NAMALWA (cell line): ENCODE data around the gene ZNF45.
"Not testable (repeated sequence)": the region's sequence is repeated elsewhere in the genome, so short reads cannot be mapped to it uniquely, and the experiment has no call there.

Experiments used
- DNase-seq: peaks from one replicate; pipeline ENCODE4 v3.0.0-alpha.2; 2015; ENCODE audit warnings: low spot score

Gene ZNF45

DNA sequence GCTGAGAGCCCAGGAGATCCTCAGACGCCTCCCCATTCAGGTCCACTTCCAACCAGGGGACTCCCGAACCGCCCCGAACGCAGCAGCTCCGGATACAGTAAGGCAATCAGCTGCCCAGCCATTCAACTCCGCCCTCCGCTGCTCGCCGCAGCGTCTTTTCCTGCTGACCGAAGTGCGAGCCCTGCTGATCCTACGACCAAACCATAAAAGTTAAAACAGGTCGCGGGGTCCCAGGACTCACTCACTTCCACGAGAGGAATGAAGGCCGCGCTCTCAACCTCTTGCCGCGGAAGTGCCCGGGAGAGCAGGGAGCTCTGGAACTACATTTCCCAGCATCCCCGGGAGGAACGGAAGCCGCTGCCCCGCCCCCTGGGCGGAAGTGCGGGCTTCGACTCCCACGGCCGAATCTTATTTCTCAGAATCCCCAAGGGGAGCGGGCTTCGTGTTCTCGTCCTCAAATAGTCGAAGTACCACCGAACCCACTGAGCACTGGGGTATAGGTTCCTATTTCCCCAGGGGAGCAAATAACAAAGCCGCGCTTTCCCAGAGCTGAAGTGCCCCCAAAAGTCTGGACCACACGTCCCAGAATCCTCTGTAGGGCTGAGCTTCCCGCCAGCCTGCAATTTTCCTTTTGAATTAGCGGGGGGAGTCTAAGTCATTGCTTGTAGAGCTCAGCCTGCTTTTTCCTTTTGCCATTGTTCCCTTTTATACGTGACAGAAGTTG is at the start of gene ZNF45:
ZNF45 (minus strand) TSS at position 298 of the 724 bp plus-strand sequence. CDS start 13,097 bp downstream, outside the sequence.
- peak; percentile 93 for DNase-seq

DNA sequence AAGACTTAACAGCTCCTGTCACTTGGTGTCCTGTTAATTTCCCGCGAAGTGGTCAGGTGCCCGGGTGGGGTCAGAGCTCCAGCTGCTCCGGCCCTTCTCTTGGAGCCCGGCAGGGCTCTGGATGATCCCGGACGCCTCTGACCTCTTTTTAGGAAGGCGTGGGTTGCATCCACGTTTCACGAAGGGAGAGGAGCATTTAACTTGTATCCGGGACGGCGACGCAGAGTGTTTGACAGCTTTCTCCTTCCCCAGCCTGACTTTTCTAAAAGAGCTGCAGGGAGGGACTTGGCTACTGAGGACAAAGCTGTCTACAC is 49.6 kb upstream of the ZNF45 start:
- no peak for DNase-seq

DNA sequence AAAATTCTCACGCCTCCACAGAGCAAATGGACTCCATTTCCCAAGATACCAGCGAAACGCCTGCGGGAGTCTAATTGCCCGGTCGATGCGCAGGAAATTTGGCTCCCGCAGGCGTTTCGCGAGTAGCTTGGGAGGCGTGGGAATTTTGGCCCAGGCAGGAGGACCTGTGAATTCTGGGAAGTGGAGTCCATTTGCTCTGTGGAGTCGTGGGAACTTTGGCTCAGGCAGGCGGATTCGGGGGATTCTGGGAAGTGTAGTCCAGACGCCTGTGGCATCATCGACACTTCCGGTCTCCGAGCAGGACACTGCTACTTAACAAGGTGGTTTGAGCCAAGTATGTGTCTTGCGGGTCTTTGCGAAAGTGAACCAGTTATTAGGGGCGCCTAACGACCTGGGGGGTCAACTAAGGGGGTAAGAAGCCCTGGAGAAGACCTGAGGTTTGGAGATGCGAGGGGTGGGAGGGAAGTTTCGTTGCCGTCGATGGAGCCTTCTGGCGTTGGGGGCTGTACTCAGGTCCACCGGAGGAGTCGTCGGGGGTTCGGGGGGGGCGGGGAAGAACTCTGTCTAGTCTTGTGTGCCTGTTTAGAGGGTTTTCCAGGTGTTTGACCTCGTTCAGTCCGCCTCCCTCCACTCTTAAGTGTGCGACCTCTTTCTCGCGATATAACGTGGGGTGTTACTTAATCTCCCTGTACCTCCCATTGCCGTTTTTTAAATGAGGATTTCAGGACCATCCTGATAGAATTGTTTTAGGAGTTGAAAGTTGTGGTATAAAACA is 49.0 kb upstream of the ZNF45 start, which contains the start of gene ZNF155:
ZNF155 (plus strand) TSS at position 277 of the 775 bp plus-strand sequence. CDS start 4,356 bp downstream, outside the sequence.
- no peak for DNase-seq

DNA sequence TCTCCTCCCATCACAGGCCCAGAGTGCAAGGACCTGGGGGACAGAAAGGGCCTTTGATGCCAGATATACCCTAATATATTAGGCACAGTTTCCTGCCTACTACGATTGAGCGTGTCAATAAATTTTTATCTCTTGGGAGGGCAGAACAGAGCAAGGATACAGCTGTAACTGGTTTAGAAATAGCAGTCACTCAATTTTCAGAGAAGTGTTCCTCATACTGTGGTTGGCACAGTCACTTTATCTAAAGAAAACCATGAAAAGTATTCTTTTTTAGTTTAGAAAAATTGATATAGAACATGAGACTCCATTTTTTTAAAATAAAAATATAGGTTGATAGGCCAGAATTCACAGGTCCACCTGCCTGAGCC is 48.4 kb upstream of the ZNF45 start:
- DNase-seq, result no peak

DNA sequence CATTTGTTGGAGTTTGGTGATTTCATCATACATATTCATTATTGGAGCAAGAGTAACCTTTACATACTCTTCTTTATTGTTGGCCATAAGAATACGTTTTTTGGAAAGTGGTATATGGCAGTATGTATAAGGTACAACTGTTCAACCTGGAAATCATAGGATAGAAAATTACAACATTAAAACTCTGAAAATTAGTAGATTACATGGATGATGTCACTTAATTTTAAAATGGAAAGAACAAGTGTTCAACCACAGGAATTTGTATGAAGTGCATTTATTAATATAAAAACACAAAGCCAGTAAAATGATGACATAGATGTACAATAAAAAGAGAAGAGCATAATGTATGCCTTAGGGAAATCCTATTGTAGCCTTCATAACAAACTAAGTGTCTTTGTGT is 41.6 kb upstream of the ZNF45 start:
- no peak for DNase-seq

DNA sequence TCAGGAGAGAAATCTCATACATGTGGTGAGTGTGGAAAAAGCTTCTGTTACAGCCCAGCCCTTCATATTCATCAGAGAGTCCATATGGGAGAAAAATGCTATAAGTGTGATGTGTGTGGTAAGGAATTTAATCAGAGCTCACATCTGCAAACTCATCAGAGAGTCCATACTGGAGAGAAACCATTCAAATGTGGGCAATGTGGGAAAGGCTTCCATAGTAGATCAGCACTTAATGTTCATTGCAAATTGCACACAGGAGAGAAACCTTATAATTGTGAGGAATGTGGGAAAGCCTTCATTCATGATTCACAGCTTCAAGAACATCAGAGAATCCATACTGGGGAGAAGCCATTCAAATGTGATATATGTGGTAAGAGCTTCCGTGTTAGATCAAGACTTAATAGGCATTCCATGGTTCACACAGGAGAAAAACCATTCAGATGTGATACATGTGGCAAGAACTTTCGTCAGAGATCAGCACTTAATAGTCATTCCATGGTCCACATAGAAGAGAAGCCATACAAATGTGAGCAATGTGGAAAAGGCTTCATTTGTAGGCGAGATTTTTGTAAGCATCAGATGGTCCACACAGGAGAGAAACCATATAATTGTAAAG is 31.1 kb upstream of the ZNF45 start:
- DNase-seq, result no peak

DNA sequence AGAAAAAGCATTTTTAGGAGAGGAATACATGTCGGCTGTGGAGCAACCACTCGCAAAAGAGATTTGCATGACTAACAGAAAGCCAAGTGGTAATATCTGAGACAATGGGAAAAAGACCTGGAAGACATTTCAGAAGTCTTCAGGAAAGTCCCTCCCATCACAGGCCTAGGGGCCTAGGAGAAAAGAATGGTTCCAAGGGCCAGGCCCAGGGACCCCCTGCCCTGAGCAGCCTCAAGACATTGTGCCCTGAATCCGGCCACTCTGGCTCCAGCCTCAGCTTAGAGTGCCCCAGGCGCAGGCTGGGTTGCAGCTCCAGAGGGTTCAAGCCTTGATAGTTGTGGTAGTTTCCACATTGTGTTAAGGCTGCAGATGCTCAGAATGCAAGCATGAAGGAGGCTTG is 25.3 kb upstream of the ZNF45 start:
- DNase-seq, result no peak

- no peak for DNase-seq
These were observed 22.8 kb upstream of the ZNF45 start for GRCh38 chr19:43957891-43958290.

DNA sequence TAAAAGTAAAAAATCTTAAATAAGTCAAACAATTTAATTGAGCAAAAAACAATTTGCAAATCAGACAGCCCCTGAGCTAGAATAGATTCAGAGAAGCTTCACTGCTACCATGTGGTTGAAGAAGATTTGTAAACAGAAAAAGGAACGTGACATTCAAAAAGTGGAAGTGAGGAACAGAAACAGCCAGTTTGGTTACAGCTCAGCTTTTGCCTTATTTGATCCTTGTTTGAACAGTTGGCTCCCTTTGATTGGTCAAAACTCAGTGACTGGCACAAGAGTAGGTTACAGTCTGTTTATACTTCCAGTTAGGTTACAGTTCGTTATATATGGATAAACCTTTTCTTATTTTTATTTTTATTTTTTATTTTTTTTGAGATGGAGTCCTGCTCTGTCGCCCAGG is 21.7 kb upstream of the ZNF45 start:
- peak; percentile 4 for DNase-seq

DNA sequence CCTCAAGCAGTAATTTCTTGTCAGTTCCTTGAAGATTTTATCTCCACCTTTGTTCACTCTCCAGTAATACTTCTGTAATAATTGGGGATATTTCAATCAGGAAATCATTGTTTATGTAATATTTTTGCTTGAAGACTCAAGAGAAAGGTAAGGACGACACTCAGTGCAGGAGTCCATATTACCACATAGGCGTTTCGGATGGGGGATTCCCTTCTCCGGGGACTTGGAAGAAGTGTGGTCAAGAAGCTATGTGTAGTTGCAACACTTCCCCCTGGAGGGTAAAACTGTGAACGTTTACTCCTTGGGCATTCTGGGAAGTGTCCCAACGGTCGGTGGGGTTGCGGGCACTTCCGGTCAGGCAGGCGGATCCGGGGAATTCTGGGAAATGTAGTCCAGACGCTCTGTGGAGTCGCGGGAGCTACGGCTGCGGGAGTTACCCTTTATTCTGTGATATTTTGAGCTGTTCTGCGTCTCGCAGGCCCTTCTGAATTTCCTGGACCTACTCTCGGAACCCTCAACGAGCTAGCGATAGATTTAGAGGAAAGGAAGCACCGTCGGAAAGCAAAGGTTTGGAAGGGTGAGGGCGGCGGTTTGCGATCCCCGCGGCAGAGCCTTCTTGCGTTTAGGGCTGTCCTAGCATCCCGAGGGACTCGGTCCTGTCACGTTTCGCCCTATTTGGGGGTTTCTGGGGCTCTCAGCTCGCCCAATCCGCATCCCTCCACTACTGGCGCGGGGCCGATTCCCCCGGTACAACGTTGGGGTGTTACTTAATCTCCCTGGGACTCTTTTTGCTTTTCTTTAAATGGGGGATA is 16.0 kb upstream of the ZNF45 start, which contains the start of gene ZNF221:
ZNF221 (plus strand) TSS at position 395 of the 812 bp plus-strand sequence. CDS start 11,499 bp downstream, outside the sequence.
- DNase-seq, result no peak

GRCh38 chr19:43949803-43950202 is 14.7 kb upstream of the ZNF45 start:
- not testable (repeated sequence) for DNase-seq

- DNase-seq, result not testable (repeated sequence)
These were observed 12.3 kb upstream of the ZNF45 start for GRCh38 chr19:43947412-43947811.

- DNase-seq, result no peak
These were observed 6.1 kb upstream of the ZNF45 start for GRCh38 chr19:43941209-43941608.

DNA sequence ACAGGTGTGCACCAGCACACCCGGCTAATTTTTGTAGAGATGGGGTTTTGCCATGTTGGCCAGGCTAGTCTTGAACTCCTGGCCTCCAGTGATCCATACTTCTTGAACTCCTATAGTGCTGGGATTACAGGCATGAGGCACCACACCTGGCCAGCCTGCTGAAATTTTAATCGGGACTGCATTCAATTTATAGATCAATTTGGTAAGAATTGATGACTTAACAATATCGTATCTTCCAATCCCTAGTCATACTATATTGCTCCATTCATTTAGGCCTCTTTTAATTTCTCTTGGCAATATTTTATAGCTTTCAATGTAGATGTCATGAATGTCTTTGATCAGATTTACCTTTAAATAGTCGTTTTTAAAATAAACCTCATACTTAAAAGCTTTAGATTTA is 5.6 kb upstream of the ZNF45 start:
- no peak for DNase-seq

- no peak for DNase-seq
These were observed 4.6 kb upstream of the ZNF45 start for GRCh38 chr19:43939557-43940260.

- DNase-seq, result peak; percentile 6
These were observed 1.1 kb upstream of the ZNF45 start for GRCh38 chr19:43936188-43936587.

- no peak for DNase-seq
These were observed 762 bp downstream of the ZNF45 start for GRCh38 chr19:43934055-43934984.

- no peak for DNase-seq
These were observed 6.3 kb downstream of the ZNF45 start for GRCh38 chr19:43928820-43929219.

DNA sequence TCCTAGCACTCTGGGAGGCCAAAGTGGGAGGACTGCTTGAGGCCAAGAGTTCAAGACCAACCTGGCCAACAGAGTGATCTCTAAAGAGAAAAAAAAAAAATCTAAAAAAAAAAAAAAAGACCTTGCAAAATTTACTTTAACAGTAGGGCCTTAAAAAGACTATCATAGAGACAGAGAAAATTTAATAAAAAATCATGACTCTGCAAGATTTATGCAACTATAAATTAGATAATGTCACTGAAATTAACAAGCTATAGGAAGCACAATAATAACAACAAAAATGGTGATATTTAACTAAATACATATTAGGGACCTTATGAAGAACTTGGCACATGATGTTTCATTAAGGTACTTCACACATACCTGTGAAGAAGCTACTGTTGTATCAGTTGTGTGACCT is 11.2 kb downstream of the ZNF45 start:
- no peak for DNase-seq

- DNase-seq, result no peak
These were observed 21.0 kb downstream of the ZNF45 start for GRCh38 chr19:43914051-43914450.
